Endothelial cell of umbilical vein (primary cell): ENCODE data around the gene IGSF11. TPM values are rescaled to one million over a fixed set of nuclear protein-coding genes. Genes with fewer than 3 reads are reported as not detected.
"Not testable (repeated sequence)": the region's sequence is repeated elsewhere in the genome, so short reads cannot be mapped to it uniquely, and the experiment has no call there.

Source experiments
- BruUV-seq: library from RNA; stranded (reverse); fragments of 400-500 nt; replicated peaks from 2 replicates; lab custom pipeline; 2021; lab: Mats Ljungman, UMichigan
- CTCF ChIA-PET: fragments of 300-600, 350-600 bp; sonication (Branson Sonifier 250); formaldehyde crosslinking; loops from one replicate; lab custom pipeline; 2021; ENCODE audit warnings: antibody characterized with exemption, inconsistent platforms; lab: Charles Lee
- POLR2A ChIA-PET: fragments of 300-600, 350-600 bp; sonication (Branson Sonifier 250); formaldehyde crosslinking; loops from one replicate; lab custom pipeline; 2021; ENCODE audit warnings: antibody characterized with exemption, inconsistent platforms; lab: Charles Lee
- DNase-seq: peaks from one replicate; pipeline ENCODE4 v3.0.0-alpha.2; 2011; ENCODE audit warnings: low read depth, low spot score
- FAIRE-seq: peaks from 2 replicates; lab custom pipeline; 2011; peaks lifted over from hg19 to GRCh38; lab: Jason Lieb, UNC
- H2AFZ ChIP-seq: 2 replicates; pipeline ENCODE4 v1.6.0; 2012; ENCODE audit warnings: low read depth, low read length, control low read depth, inconsistent platforms
- H3K27ac ChIP-seq: 2 replicates; pipeline ENCODE4 v1.5.1; 2011; ENCODE audit warnings: low read depth, mild to moderate bottlenecking, control low read depth, low read length, moderate library complexity; ENCODE audit not compliant: insufficient read depth
- H3K27me3 ChIP-seq, 2 experiments: 2 replicates each; pipeline versions ENCODE4 v1.6.0 to v1.6.1; 2011; ENCODE audit warnings: low read length in 2 of 2, mixed read lengths in 1 of 2; ENCODE audit not compliant: control insufficient read depth in 2 of 2, insufficient read depth in 2 of 2
- H3K36me3 ChIP-seq, 2 experiments: 2 replicates in 1 of 2; 3 replicates in 1 of 2; pipeline ENCODE4 v1.5.1; 2011; ENCODE audit warnings: low read length in 2 of 2, mild to moderate bottlenecking in 1 of 2, moderate library complexity in 1 of 2; ENCODE audit not compliant: control insufficient read depth in 2 of 2, insufficient read depth in 2 of 2; ENCODE audit errors: extremely low read depth in 1 of 2
- H3K4me1 ChIP-seq: 3 replicates; pipeline ENCODE4 v1.5.1; 2011; ENCODE audit warnings: mild to moderate bottlenecking, low read length; ENCODE audit not compliant: control insufficient read depth, insufficient read depth; ENCODE audit errors: extremely low read depth
- H3K4me2 ChIP-seq: 2 replicates; pipeline ENCODE4 v1.6.1; 2011; ENCODE audit warnings: low read length, control low read depth, mixed read lengths; ENCODE audit not compliant: insufficient read depth
- H3K4me3 ChIP-seq, 3 experiments: fragments of 200-600 bp in 1 of 3; sonication (generic), shearing (Covaris generic) in 1 of 3; replicated peaks in 1 of 3; 2 replicates each; pipeline ENCODE4 v1.5.1; 2011 to 2016; ENCODE audit warnings: control low read depth in 3 of 3, low read length in 3 of 3, mild to moderate bottlenecking in 2 of 3, inconsistent platforms in 1 of 3, low read depth in 1 of 3, moderate library complexity in 1 of 3; ENCODE audit not compliant: insufficient read depth in 1 of 3
- H3K79me2 ChIP-seq: 2 replicates; pipeline ENCODE4 v1.6.0; 2012; ENCODE audit warnings: low read length, inconsistent platforms; ENCODE audit not compliant: control insufficient read depth, insufficient read depth
- H3K9ac ChIP-seq: replicated peaks from 2 replicates; pipeline ENCODE3; 2011; ENCODE audit warnings: low read length, control low read depth; ENCODE audit not compliant: insufficient read depth; ENCODE audit errors: extremely low read depth
- H3K9me1 ChIP-seq: replicated peaks from 3 replicates; pipeline ENCODE4 v1.6.0; 2011; ENCODE audit warnings: mild to moderate bottlenecking, low read length; ENCODE audit not compliant: control insufficient read depth, insufficient read depth; ENCODE audit errors: extremely low read depth
- H3K9me3 ChIP-seq: replicated peaks from 2 replicates; pipeline ENCODE4 v1.5.1; 2012; ENCODE audit warnings: low read length, inconsistent platforms; ENCODE audit not compliant: control insufficient read depth, insufficient read depth
- H4K20me1 ChIP-seq: replicated peaks from 2 replicates; pipeline ENCODE3; 2011; ENCODE audit warnings: mild to moderate bottlenecking, low read length; ENCODE audit not compliant: control insufficient read depth, insufficient read depth; ENCODE audit errors: extremely low read depth
- CTCF ChIP-seq, 2 donors: IDR thresholded peaks; 1 replicate in 1 of 2; 2 replicates in 1 of 2; pipeline ENCODE4 v1.5.1; 2011; ENCODE audit warnings: low read length in 2 of 2, mild to moderate bottlenecking in 2 of 2, moderate library complexity in 2 of 2, control low read depth in 1 of 2, inconsistent platforms in 1 of 2, low read depth in 1 of 2; ENCODE audit not compliant: insufficient read depth in 1 of 2; ENCODE audit errors: extremely low read depth in 1 of 2
- EZH2 ChIP-seq: IDR thresholded peaks from 2 replicates; pipeline ENCODE4 v1.6.1; 2012; ENCODE audit warnings: borderline replicate concordance, low read depth, mild to moderate bottlenecking, moderate library complexity, low read length, inconsistent platforms; ENCODE audit not compliant: severe bottlenecking
- FOS ChIP-seq: IDR thresholded peaks from 2 replicates; pipeline ENCODE4 v1.6.1; 2011; ENCODE audit warnings: mild to moderate bottlenecking, low read length, moderate library complexity, borderline replicate concordance; ENCODE audit not compliant: insufficient read depth
- JUN ChIP-seq: IDR thresholded peaks from 2 replicates; pipeline ENCODE4 v1.6.1; 2011; ENCODE audit warnings: borderline replicate concordance, low read depth; ENCODE audit not compliant: insufficient read length, insufficient read depth
- MAX ChIP-seq: IDR thresholded peaks from 2 replicates; pipeline ENCODE4 v1.6.1; 2011; ENCODE audit not compliant: insufficient read depth, insufficient read length
- MYC ChIP-seq: IDR thresholded peaks from one replicate; pipeline ENCODE4 v1.6.1; 2011; ENCODE audit warnings: mild to moderate bottlenecking, low read depth, low read length
- POLR2AphosphoS5 ChIP-seq: IDR thresholded peaks from 2 replicates; pipeline ENCODE4 v1.6.1; 2012; ENCODE audit warnings: low read depth, mild to moderate bottlenecking, control low read depth, low read length, moderate library complexity; ENCODE audit not compliant: insufficient read depth
- dilution Hi-C: fragments of 300-500 bp; cut with MboI; formaldehyde crosslinking; loops from one replicate; pipeline ENCODE4 v1.15.0; 2019; ENCODE audit warnings: low sequenced_read_pairs; ENCODE audit not compliant: extremely low pct_ligation_motif_present
- intact Hi-C: fragments of 100-400 bp; cut with micrococcal nuclease; formaldehyde crosslinking; loops from one replicate; pipeline ENCODE4 v1.10.0; 2022
- polyA plus RNA-seq, 4 experiments: library from polyadenylated mRNA; depleted of rRNA in 3 of 4; stranded (reverse) in 3 of 4; unstranded in 1 of 4; fragments of >200 nt; gene quantifications; 2 replicates each; pipeline versions ENCODE4 v1.2.1 to v1.2.3, GENCODE V29; 2011 to 2012; ENCODE audit warnings: missing spikeins in 1 of 4
- total RNA-seq: library from RNA; stranded (reverse); gene quantifications from 2 replicates; pipeline ENCODE4 v1.2.3, GENCODE V29; 2021

IGSF11 gene
- total and polyA plus RNA-seq, 2 donors (not counting 3 experiments of a cell fraction or from before 2014, with no cell fraction given), result not detected

- H3K27me3 ChIP-seq, result no peaks in the 10 kb centered on the region
- no peak overlapping the region for H3K4me2 ChIP-seq
- H3K9me3 ChIP-seq, result no peaks in the 10 kb centered on the region
- H3K4me3 ChIP-seq, result no peak overlapping the region
- dilution Hi-C loops, result no loop called here
- BruUV-seq, result no TSS peak
- intact Hi-C loops, result no loop called here
- no peak overlapping the region for H2AFZ ChIP-seq
- H3K36me3 ChIP-seq, result no peaks in the 10 kb centered on the region
- POLR2A ChIA-PET, result no interaction called here
- H3K79me2 ChIP-seq, result no peaks in the 10 kb centered on the region
- TF ChIP-seq EZH2 (no peak), MYC (no peak), JUN (no peak), POLR2AphosphoS5 (no peak)
- no peaks in the 10 kb centered on the region for H3K9me1 ChIP-seq
- no peak overlapping the region for H3K27ac ChIP-seq
- no peaks in the 10 kb centered on the region for H4K20me1 ChIP-seq
- FAIRE-seq (no peak), DNase-seq (no peak)
- CTCF ChIA-PET, result interaction anchor here (1.3 kb wide), 2 partner anchors 196 to 198 kb away, joined by 4 read pairs; no protein-coding TSS in a partner anchor
- no peak overlapping the region for H3K9ac ChIP-seq
- H3K4me1 ChIP-seq, result no peaks in the 10 kb centered on the region
Measured at GRCh38 chr3:119080364-119080763, 45.7 kb upstream of the IGSF11 start.

GRCh38 chr3:119073258-119074001 is 38.8 kb upstream of the IGSF11 start:
- Histone ChIP-seq H2AFZ (no peak overlapping the region), H4K20me1 (no peaks in the 10 kb centered on the region), H3K9me3 (no peaks in the 10 kb centered on the region), H3K27me3 (no peaks in the 10 kb centered on the region), H3K4me2 (no peak overlapping the region), H3K9ac (no peak overlapping the region), H3K27ac (no peak overlapping the region), H3K4me1 (no peaks in the 10 kb centered on the region), H3K36me3 (no peaks in the 10 kb centered on the region), H3K79me2 (no peaks in the 10 kb centered on the region), H3K4me3 (no peak overlapping the region), H3K9me1 (no peaks in the 10 kb centered on the region)
- DNase-seq, result no peak
- ChIA-PET POLR2A (no interaction called here), CTCF (no interaction called here)
- dilution Hi-C loops, result no loop called here
- no peak for FAIRE-seq
- TF ChIP-seq CTCF (IDR thresholded peaks at IDR 0.05; ENCODE audit: extremely low read depth in 1 of 2, insufficient read depth in 1 of 2, low read depth in 1 of 2, low read length in 2 of 2) (no peak), MAX (no peak), FOS (no peak)
- no TSS peak for BruUV-seq
- intact Hi-C loops, result no loop called here

- BruUV-seq, DNase-seq, H3K36me3 ChIP-seq, H3K79me2 ChIP-seq, POLR2A ChIA-PET, H3K4me1 ChIP-seq, H3K4me2 ChIP-seq, H3K9me3 ChIP-seq, H3K27me3 ChIP-seq, H3K9me1 ChIP-seq, H3K4me3 ChIP-seq, H4K20me1 ChIP-seq, FAIRE-seq, H3K9ac ChIP-seq, H2AFZ ChIP-seq, dilution Hi-C loops, H3K27ac ChIP-seq, intact Hi-C loops, CTCF ChIA-PET: not testable (repeated sequence)
Measured at GRCh38 chr3:119072451-119072850, 37.8 kb upstream of the IGSF11 start.
